HG03460 (cell line): ENCODE data around the gene DLX3.

ENCODE experiments used
- ATAC-seq: cut with Tn5 transposase; IDR thresholded peaks from one replicate; pipeline ENCODE4 v1.9.1; 2021; ENCODE audit not compliant: unreplicated experiment

The DLX3 gene

DNA sequence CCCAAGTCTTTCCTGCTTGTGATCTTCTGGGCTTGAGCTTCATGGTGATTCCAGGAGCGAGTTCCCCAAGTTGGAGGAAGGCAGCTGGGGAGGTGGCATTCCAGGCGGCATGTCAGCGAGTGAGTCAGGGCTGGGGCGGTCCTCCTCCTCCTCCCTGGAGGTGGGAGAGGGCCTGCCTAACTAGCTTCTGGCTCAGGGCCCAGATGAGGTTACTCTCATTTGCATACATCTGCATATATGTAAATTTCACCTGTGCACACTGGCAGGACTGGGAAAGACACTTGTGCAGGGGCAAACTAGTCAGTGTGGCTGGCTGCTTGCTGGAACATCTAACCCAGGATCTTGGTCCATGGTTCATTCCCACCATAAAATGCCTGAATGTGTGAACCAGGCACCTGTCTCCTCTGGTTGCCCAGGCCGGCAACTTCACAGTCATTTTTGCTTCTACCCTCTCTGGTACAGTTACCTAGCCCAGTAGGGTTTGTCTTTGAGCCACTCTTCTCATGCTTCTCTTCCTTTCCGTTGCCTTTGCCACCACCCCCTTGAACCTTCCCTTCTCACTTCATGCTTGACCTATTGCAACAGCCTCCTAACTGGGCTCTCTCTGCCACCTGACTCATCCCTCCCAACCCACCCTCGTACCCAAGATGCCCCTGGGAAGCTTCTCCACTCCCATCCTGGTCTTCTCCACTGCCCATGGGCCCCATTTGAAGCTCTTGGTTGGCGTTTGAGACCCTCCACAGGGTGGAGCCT, 35.7 kb downstream of the DLX3 start:
- no peak for ATAC-seq

DNA sequence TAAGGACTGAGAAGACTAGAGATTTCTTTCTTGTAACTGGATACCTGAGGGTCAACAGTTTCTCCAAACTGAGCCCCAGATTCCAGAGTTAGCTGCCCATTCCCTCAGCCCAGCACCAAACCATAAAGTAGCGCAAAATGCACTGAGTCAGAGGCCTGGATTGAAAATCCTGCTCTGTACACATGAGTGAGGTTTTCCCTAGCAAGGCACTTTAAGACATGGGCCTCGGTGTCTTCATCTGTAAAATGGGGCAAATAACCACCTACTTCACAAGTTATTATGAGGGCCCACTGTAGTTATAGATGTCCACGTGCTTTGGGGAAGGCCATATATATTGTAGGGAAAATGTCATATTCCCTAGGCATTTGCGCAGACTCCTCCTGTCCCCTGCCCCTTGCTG, 36.3 kb downstream of the DLX3 start:
- no peak for ATAC-seq

DNA sequence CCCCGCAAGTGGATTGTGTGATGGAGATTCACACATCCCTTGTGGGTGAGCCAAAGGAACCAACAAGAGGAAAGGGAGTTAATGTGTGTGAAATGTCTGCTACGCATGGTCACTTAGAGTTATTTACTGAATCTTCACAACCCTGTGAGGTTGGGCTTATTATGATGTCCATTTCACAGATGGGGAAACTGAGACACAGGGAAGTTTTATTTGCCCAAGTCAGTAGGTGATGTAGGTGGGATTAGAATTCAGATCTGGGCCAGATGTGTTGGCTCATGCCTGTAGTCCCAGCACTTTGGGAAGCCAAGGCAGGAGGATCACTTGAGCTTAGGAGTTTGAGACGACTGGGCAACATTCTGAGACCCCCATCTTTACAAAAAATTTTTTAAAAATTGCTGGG, 37.7 kb downstream of the DLX3 start:
- no peak for ATAC-seq

DNA sequence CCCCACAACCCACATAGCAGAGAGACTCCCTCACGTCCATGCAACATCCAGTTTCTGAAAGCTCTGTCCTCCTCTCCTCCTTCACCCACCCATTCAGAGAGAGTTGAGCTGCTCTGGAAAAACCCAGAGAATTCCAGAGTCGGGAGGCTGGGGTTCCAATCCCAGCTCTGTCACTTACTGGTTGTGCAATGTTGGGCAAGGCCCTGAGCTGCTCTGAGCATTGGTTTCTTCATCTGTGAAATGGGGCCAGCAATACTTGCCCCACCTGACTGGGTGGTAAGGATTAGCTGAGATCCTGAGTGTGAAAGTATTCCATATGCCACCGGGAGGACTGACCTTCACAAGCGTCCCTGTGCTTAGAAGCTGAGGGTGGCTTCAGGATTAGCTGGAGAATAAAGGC, 38.2 kb downstream of the DLX3 start:
- ATAC-seq: no peak

DNA sequence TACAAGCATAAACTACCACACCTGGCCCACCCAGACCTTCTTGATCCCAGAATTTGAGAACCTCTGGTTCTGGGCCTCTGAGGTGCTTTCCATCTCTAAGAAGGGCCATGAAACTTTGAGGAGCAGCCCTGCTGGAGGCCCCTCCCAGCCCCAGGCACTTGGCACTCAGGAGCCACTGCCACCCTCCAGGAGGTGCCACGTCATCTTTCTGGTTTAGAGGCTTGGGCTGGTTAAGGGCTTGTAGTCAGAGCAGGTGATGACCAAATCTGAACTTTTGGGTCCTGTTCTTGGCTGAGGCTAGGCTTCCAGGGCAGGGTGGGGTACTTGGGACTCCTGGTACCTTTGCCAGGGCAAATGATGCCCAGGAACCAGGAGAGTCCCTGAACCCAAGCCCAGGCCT, 39.9 kb downstream of the DLX3 start:
- no peak for ATAC-seq

DNA sequence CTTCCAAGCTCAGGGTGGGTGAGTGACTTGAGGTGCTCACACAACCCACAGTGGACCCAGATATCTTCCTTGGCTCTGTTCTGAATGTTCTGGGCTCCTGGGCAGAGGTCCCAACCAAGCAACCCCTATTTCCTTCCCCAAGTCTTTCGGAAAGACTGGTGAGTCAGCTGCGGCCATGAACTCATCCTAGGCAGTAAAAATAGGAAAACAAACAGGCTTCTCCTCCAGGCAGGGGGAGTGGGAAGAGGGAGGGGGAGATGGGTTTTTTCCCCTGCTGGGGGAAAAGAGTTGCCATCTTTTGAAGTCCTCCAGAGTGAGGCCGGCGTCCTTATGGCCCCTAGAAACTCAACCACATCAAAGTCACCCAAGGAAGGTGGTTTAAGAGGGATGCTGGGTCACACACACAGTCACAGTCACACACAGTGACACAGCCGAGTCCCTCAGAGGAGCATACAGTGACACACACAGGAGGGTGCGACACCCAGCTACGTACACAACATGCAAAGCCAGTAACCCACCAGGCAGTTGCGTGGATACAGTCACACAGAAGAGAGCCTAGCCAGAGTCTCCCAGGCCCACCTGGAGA, 42.0 kb downstream of the DLX3 start:
- no peak for ATAC-seq

DNA sequence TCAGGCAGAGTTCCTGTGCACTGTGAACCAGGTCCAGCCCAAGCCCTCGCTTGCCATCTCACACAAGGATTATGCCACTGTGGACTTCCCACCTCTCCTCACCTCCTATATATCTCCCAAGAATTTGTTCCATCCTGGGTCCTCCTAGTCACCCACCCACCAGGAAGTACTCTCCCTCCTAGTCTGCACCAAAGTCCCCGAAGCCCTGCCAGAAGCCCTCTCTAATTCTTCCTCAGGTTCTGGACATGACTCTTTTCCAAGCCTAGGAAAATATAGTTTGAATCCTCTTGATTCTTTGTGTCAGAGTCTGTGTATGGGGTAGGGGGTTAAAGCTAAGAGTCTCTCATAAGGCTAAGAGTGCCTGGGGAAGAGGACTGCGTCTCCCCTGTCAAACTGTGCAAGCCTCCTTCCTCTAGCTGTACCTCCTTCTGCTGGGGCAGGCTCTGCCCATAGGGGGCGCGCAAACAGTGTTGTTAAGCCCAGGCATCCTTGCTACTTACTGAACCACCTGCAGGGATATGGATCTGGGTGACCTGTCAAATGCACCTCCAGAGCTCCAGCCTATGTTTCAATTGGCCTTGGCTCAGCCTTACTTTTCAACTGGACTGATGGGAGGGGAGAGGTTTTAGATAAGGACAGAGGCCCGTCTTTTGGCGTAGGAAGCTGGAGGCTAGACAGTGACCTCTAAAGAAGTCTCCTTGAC, 42.7 kb downstream of the DLX3 start:
- no peak for ATAC-seq

DNA sequence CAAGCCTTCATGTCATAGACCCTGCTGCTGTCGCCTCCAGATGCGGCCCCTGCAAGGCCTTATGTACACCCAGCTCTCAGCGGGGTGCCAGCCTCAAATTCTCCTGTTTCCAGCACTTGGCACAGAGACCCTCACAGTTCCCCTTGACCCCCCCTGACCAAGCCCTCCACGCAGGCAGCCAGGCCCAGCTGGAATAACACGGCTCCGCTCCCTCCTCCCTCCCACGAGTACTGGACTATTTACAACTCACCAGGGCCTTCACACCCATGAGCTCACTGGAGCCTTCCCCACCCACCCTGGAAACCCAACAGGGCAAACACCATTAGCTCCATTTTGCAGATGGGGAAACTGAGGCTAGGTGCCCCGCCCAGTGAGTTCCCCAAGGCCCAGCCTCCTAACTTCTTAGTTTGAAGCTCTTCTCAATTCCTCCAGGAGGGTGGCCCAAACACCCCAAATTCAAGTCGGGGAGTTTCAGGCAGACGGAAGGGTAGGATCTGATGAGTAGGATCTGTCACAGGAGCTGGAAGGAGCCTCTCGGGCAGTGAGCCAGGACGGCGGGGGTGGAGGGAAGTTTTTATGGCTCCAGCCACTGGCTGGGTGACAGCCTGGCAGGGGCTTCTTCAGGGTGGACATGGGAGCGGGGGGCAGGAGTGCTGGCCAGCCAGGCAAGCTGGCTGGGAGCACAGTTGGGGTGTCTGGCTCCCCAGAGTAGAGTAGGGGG, 43.5 kb downstream of the DLX3 start:
- ATAC-seq: no peak

DNA sequence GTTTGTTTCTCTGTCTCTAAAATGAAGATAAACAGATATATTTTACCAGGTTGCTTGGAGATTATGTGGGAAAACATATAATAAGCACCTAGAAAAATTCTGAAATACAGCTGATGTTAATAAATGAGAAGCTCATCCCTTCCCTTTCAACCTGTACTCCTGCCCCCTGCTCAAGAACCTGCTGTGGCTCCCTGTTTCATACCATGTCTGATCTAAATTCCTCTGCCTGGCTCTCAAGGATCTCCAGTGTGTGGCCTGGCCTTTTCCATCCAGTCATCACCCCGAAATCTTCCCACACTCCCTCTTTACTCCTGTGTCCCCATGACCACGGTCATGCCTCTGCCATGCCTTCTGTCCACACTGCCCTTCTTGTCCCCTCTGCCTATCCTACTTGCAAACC, 45.4 kb downstream of the DLX3 start:
- ATAC-seq: no peak

DNA sequence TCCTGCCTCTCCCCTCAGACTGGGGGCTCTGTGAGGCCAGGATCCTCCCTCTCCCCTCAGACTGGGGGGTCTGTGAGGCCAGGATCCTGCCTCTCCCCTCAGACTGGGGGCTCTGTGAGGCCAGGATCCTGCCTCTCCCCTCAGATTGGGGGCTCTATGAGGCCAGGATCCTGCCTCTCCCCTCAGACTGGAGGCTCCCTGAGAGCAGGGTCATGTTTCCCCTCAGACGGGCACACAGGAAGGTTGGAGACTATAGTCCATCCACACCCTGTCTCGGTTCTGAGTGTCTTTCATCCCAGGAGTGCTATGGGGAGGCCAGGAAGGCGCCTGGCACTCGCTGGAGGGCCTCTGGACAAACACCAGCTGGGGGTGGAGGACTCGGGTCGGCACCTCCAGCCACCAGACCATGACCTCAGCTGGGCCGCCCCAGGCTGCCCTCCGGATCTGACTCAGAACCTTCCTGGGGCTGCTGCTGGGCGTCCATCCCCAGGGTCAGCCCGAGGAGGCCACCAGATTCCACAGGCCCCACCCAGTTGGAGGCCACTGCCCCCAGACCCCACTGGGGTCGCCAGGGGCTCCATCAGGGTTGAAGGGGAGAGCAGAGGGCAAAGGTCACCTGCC, 48.0 kb downstream of the DLX3 start:
- no peak for ATAC-seq

DNA sequence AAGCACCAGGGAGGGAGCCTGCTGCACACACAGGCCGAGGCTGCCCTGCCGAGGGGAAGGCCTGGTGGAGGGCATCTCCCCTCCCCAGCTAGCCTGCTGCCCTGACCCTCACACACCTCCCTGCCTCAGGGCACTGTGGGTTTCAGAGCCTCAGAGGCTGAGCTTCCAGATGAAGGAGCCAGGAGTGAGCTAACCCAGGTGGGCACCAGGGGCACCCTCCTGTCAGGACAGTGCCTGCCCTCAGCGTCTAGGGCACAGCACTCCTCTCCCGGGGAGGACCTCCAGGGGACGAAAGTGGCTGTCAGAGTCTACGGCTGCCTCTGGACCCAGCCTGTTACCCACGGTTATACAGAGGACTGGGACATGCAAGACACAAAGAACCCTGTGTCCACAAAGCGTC, 48.8 kb downstream of the DLX3 start:
- no peak for ATAC-seq

DNA sequence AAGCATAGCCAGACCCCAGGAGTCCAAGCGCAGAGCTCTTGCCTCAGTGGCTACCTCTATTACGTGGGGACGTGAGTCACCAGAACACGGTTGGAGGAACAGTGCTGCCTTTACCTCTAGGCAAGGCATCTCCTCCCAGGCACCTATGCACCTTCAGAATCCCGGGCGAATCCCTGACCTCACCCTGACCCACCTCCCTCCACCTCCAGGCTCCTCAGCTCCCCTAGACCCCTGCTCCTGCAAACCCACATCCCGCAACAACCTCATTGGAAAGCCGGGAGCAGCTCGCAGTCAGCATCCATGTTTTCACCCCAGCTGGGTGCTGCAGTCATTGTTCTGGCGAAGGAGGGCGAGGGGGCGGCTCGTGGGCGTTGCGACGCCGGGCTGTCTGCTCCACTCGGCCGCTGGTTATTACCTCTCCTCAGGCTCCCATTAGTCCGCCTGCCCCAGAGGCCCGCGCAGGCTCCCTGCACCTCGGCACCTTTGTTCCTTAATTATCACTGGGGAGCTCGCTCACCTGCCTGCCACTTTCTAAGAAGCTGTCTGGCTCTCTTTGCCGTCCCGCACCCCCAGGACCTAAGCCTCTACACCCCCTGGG, 50.7 kb downstream of the DLX3 start:
- no peak for ATAC-seq

DNA sequence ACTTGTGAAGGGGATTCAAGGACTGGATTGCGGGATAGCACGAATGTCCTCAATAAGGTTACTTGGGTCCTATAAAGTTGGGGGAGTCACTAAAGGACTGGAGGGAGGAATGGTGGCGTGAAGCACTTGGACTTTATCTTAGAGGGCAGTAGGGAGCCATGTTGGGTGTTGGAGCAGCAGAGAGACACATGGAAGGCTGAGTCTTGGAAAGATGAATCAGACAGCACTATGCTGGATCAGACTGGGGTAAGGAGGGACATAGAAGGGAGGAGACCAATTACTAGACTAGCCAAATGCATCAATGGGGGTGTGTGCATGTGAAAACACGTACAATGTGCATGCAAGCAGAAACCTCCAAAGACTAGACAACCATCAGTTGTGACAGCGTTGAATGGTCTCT, 52.1 kb downstream of the DLX3 start:
- no peak for ATAC-seq

DNA sequence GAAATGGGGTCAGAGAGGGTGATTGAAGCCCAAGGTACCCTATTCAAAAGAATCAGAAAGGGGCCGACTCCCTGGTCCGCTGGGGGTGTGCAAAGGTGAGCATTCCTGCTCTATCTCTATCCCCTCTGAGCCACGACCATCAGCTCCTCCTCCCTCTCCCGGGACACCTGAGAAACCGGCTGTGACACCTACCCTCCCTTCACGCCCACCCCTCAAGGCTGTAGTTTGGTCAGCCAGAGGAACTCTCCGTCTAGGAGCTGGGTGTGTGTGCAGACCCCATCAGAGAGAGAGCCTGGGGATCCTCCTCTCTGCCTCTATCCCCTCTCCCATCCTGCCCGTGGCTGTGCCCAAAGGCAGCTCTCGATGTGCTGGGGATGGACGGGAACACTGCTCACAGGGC, 53.6 kb downstream of the DLX3 start:
- no peak for ATAC-seq
